ENCODE results near the gene LCORL. TPM values are rescaled to one million over a fixed set of nuclear protein-coding genes. Genes with fewer than 3 reads are reported as not detected.
"Not testable (repeated sequence)": the region's sequence is repeated elsewhere in the genome, so short reads cannot be mapped to it uniquely, and the experiment has no call there.

LCORL gene
- total RNA-seq, 2 experiments from 2014 or later, result 8.1 to 10.5 TPM

GRCh38 chr4:18012807-18013462 lies 8.6 kb downstream of the LCORL start:
- Mint-ChIP-seq H3K4me1 (ENCODE audit: low read depth) (peaks cover 9% of the 10 kb centered on the region), H3K9me3 (no peaks in the 10 kb centered on the region), H3K27me3 (peaks cover 4% of the 10 kb centered on the region), H3K36me3 (no peaks in the 10 kb centered on the region), H3K27ac (no peak overlapping the region), H3K4me3 (no peak overlapping the region)
- DNase-seq, result no peak
- ChIA-PET CTCF (interaction anchor here (1.3 kb wide), 1 partner anchor 196 kb away, joined by 3 read pairs; no protein-coding TSS in a partner anchor), POLR2A (no interaction called here)
- intact Hi-C loops (cut with micrococcal nuclease), result no loop called here

GRCh38 chr4:18012134-18012806 lies 9.3 kb downstream of the LCORL start:
- Mint-ChIP-seq H3K4me3 (no peak overlapping the region), H3K9me3 (no peaks in the 10 kb centered on the region), H3K4me1 (ENCODE audit: low read depth) (peaks cover 10% of the 10 kb centered on the region), H3K27me3 (peaks cover 1% of the 10 kb centered on the region), H3K27ac (no peak overlapping the region), H3K36me3 (peaks cover 1% of the 10 kb centered on the region)
- ChIA-PET POLR2A (no interaction called here), CTCF (interaction anchor here (1.3 kb wide), 1 partner anchor 195 kb away, joined by 3 read pairs; no protein-coding TSS in a partner anchor)
- intact Hi-C loops (cut with micrococcal nuclease), result no loop called here
- DNase-seq, result no peak

GRCh38 chr4:18007625-18008024 lies 13.9 kb downstream of the LCORL start:
- ChIA-PET CTCF (no interaction called here), POLR2A (no interaction called here)
- intact Hi-C loops (cut with micrococcal nuclease), result no loop called here
- H3K27ac Mint-ChIP-seq, result no peak overlapping the region
- DNase-seq, result no peak
- peaks cover 16% of the 10 kb centered on the region for H3K36me3 Mint-ChIP-seq
- no peaks in the 10 kb centered on the region for H3K27me3 Mint-ChIP-seq
- H3K9me3 Mint-ChIP-seq, result peaks cover 23% of the 10 kb centered on the region
- H3K4me1 Mint-ChIP-seq (ENCODE audit: low read depth), result peaks cover 26% of the 10 kb centered on the region
- no peak overlapping the region for H3K4me3 Mint-ChIP-seq

DNA sequence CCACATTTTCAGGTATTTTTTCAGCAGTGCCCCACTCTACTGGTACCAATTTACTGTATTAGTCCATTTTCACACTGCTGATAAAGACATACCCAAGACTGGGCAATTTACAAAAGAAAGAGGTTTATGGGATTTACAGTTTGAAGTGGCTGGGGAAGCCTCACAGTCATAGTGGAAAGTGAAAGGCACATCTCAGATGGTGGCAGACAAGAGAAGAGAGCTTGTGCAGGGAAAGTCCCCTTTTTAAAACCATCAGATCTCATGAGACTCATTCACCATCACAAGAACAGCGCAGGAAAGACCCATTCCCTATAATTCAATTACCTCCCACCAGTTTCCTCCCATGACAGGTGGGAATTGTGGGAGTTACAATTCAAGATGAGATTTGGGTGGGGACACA lies 15.1 kb downstream of the LCORL start:
- Mint-ChIP-seq H3K36me3 (peaks cover 16% of the 10 kb centered on the region), H3K4me1 (ENCODE audit: low read depth) (peaks cover 17% of the 10 kb centered on the region), H3K9me3 (peaks cover 23% of the 10 kb centered on the region)
- POLR2A ChIA-PET; CTCF ChIA-PET; H3K27ac Mint-ChIP-seq; intact Hi-C loops (cut with micrococcal nuclease); H3K4me3 Mint-ChIP-seq; H3K27me3 Mint-ChIP-seq: not testable (repeated sequence)
- DNase-seq, result peak; percentile 53

- Mint-ChIP-seq H3K4me3 (no peak overlapping the region), H3K27ac (no peak overlapping the region), H3K9me3 (no peaks in the 10 kb centered on the region), H3K27me3 (no peaks in the 10 kb centered on the region), H3K36me3 (no peaks in the 10 kb centered on the region), H3K4me1 (ENCODE audit: low read depth) (peaks cover 2% of the 10 kb centered on the region)
- CTCF ChIA-PET, result interaction anchor here (1.1 kb wide), 1 partner anchor 10 kb away, joined by 3 read pairs; no protein-coding TSS in a partner anchor
- POLR2A ChIA-PET, result no interaction called here
- no peak for DNase-seq
- intact Hi-C loops (cut with micrococcal nuclease), result no loop called here
Observed at GRCh38 chr4:17997129-17997528, 24.4 kb downstream of the LCORL start.

GRCh38 chr4:17995165-17995564 lies 26.4 kb downstream of the LCORL start:
- Mint-ChIP-seq H3K27me3 (no peaks in the 10 kb centered on the region), H3K27ac (no peak overlapping the region), H3K4me3 (no peak overlapping the region), H3K36me3 (peaks cover 3% of the 10 kb centered on the region), H3K9me3 (no peaks in the 10 kb centered on the region), H3K4me1 (ENCODE audit: low read depth) (no peaks in the 10 kb centered on the region)
- intact Hi-C loops (cut with micrococcal nuclease), result no loop called here
- no peak for DNase-seq
- CTCF ChIA-PET, result no interaction called here
- POLR2A ChIA-PET, result no interaction called here

GRCh38 chr4:17985832-17986231 lies 35.7 kb downstream of the LCORL start:
- ChIA-PET POLR2A (no interaction called here), CTCF (no interaction called here)
- H3K27me3 Mint-ChIP-seq, result no peaks in the 10 kb centered on the region
- no peak for DNase-seq
- peaks cover 57% of the 10 kb centered on the region for H3K9me3 Mint-ChIP-seq
- no peaks in the 10 kb centered on the region for H3K4me1 Mint-ChIP-seq (ENCODE audit: low read depth)
- intact Hi-C loops (cut with micrococcal nuclease), result no loop called here
- H3K4me3 Mint-ChIP-seq, result no peak overlapping the region
- H3K27ac Mint-ChIP-seq, result no peak overlapping the region
- H3K36me3 Mint-ChIP-seq, result peaks cover 25% of the 10 kb centered on the region

DNA sequence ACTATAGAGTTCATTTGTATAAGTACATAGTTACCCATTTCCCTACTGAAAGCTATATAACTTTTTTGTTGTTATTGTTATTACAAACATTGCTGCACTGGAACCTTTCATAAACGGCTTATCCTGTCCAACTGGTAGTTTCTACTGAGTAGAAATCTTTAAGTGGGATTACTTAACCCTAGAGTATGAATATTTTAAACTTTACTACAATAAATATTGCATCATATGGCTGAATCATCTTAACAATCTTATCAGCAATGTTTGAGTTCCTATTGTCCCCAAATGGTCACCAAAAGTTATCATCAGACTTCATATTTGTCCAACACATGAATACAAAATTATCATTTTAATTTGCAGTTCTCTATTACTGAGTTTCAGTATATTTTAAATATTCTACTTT lies 40.5 kb downstream of the LCORL start:
- POLR2A ChIA-PET, result no interaction called here
- intact Hi-C loops (cut with micrococcal nuclease), result no loop called here
- Mint-ChIP-seq H3K9me3 (peaks cover 59% of the 10 kb centered on the region), H3K27ac (no peak overlapping the region), H3K4me1 (ENCODE audit: low read depth) (no peaks in the 10 kb centered on the region), H3K36me3 (peaks cover 16% of the 10 kb centered on the region), H3K4me3 (no peak overlapping the region), H3K27me3 (no peaks in the 10 kb centered on the region)
- DNase-seq, result no peak
- CTCF ChIA-PET, result no interaction called here

GRCh38 chr4:17968721-17969120 lies 52.8 kb downstream of the LCORL start:
- H3K36me3 Mint-ChIP-seq, result no peaks in the 10 kb centered on the region
- H3K27ac Mint-ChIP-seq, result no peak overlapping the region
- no peak for DNase-seq
- CTCF ChIA-PET, result no interaction called here
- H3K4me3 Mint-ChIP-seq, result no peak overlapping the region
- no peaks in the 10 kb centered on the region for H3K4me1 Mint-ChIP-seq (ENCODE audit: low read depth)
- no peaks in the 10 kb centered on the region for H3K9me3 Mint-ChIP-seq
- intact Hi-C loops (cut with micrococcal nuclease), result no loop called here
- POLR2A ChIA-PET, result no interaction called here
- H3K27me3 Mint-ChIP-seq, result no peaks in the 10 kb centered on the region

DNA sequence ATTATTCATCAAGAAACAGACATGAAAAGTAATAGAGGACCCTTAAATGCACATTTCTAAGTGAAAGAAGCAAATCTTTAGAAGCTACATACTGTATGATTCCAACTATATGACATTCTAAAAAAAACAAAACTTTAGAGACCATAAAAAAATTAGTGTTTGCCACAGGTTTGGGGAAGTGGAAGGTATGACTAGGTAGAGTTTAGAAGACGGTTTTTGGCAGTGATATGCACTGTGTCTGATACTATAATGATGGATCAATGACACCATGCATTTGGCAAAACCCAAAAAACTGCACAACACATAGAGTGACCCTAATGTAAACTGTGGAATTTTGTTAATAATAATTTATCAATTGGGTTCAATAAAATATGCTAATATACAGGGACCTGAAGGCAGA lies 54.5 kb downstream of the LCORL start:
- no peaks in the 10 kb centered on the region for H3K9me3 Mint-ChIP-seq
- H3K27me3 Mint-ChIP-seq, result no peaks in the 10 kb centered on the region
- no peak for DNase-seq
- intact Hi-C loops (cut with micrococcal nuclease), result no loop called here
- CTCF ChIA-PET, result no interaction called here
- H3K27ac Mint-ChIP-seq, result no peak overlapping the region
- H3K36me3 Mint-ChIP-seq, result no peaks in the 10 kb centered on the region
- H3K4me3 Mint-ChIP-seq, result no peak overlapping the region
- H3K4me1 Mint-ChIP-seq (ENCODE audit: low read depth), result no peaks in the 10 kb centered on the region
- POLR2A ChIA-PET, result no interaction called here

DNA sequence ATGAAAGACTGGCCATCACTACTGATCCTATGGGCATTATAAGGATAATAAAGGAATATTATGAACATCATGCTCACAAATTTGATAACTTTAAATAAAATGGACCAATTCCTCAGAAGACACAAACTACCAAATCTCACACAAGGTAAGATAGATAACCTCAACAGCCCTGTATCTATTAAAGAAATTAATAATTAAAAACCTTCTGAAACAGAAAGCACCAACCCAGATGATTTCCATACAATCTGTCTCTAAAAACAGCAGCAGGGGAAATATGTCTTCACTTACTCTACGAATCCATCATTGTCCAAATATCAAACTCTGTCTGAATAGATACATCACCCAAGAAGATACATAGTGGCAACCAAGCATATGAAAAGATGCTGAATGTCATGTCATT lies 55.2 kb downstream of the LCORL start:
- no peak overlapping the region for H3K4me3 Mint-ChIP-seq
- ChIA-PET CTCF (no interaction called here), POLR2A (no interaction called here)
- no peak overlapping the region for H3K27ac Mint-ChIP-seq
- H3K9me3 Mint-ChIP-seq, result no peaks in the 10 kb centered on the region
- no peaks in the 10 kb centered on the region for H3K4me1 Mint-ChIP-seq (ENCODE audit: low read depth)
- intact Hi-C loops (cut with micrococcal nuclease), result no loop called here
- DNase-seq, result no peak
- no peaks in the 10 kb centered on the region for H3K27me3 Mint-ChIP-seq
- no peaks in the 10 kb centered on the region for H3K36me3 Mint-ChIP-seq

- no peaks in the 10 kb centered on the region for H3K27me3 Mint-ChIP-seq
- H3K4me3 Mint-ChIP-seq, result no peak overlapping the region
- ChIA-PET CTCF (interaction anchor here (0.6 to 0.9 kb wide), 2 partner anchors 69 to 328 kb away, joined by 3 read pairs; no protein-coding TSS in a partner anchor), POLR2A (no interaction called here)
- H3K36me3 Mint-ChIP-seq, result peaks cover 3% of the 10 kb centered on the region
- no peaks in the 10 kb centered on the region for H3K4me1 Mint-ChIP-seq (ENCODE audit: low read depth)
- intact Hi-C loops (cut with micrococcal nuclease), result no loop called here
- no peak for DNase-seq
- H3K27ac Mint-ChIP-seq, result no peak overlapping the region
- no peaks in the 10 kb centered on the region for H3K9me3 Mint-ChIP-seq
Observed at GRCh38 chr4:17964576-17964975, 57.0 kb downstream of the LCORL start.

- no peak for DNase-seq
- H3K36me3 Mint-ChIP-seq, result peaks cover 14% of the 10 kb centered on the region
- H3K27me3 Mint-ChIP-seq, result no peaks in the 10 kb centered on the region
- no peak overlapping the region for H3K27ac Mint-ChIP-seq
- intact Hi-C loops (cut with micrococcal nuclease), result no loop called here
- no peaks in the 10 kb centered on the region for H3K9me3 Mint-ChIP-seq
- no peak overlapping the region for H3K4me3 Mint-ChIP-seq
- no peaks in the 10 kb centered on the region for H3K4me1 Mint-ChIP-seq (ENCODE audit: low read depth)
- POLR2A ChIA-PET, result no interaction called here
- CTCF ChIA-PET, result no interaction called here
Observed at GRCh38 chr4:17962171-17962570, 59.4 kb downstream of the LCORL start.

All from activated CD4-positive, alpha-beta memory T cell treated with anti-CD3 and anti-CD28 coated beads for 36 hours (primary cell).